ENCODE measurements around the gene FRMPD2.
"Not testable (repeated sequence)": the region's sequence is repeated elsewhere in the genome, so short reads cannot be mapped to it uniquely, and the experiment has no call there.

FRMPD2 gene

DNA sequence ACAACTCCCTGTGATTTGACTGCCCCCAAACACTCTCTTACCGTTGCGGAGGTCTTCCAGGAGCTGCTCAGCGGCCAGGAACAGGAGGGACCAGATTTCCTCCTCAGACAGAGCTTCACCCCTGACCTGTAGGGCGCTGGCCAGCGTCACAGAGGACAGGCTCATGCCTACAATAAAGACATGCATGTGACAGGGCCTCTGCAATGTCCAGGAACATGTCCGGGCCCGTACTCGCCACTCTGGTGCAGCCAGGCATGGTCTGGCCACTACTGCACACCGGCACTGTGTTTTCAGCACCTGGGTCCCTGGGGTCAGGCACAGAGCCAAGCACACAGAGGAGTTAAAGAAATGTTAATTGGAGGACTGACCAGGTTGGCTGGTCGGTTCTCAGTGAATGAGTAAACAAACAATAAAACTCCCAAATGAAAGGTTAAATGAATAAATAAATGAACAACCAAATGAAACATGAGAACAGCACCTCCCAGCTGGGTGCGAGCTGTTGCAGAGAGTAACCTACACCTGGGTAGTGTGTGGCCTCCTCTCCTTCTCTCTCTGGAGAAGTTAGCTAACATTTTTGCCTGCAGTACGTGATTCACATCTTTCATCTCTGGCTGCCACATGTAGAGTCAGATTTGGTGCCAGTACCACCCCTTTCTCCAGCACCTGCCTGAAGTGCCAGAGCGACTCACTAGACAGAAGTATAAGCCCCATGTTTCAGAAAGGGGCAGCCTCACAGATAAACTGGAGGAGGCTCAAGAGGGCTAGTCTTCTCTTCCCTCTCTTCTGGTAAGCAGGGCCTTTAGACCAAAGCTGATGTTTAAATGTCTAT lies 22.8 kb downstream of the FRMPD2 start:
- no peak for DNase-seq

DNA sequence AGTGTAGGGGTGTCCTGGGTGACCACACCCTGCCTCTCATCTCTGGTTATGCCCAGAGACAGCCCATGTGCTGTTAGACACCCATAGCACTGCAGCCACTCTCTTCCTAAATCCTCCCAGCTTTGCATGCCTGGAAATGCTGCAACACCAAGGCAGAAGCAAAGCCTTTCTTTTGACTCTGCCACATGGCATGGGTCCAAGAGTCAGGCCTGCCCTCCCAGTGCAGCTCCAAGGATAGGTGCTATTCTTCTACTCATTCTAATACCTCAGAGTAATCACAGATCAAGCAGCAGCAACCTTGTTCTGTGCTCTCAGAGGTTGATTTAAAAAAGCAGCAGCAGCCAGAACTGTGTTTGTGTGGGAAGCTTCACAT lies 23.4 kb downstream of the FRMPD2 start:
- DNase-seq, result no peak

DNA sequence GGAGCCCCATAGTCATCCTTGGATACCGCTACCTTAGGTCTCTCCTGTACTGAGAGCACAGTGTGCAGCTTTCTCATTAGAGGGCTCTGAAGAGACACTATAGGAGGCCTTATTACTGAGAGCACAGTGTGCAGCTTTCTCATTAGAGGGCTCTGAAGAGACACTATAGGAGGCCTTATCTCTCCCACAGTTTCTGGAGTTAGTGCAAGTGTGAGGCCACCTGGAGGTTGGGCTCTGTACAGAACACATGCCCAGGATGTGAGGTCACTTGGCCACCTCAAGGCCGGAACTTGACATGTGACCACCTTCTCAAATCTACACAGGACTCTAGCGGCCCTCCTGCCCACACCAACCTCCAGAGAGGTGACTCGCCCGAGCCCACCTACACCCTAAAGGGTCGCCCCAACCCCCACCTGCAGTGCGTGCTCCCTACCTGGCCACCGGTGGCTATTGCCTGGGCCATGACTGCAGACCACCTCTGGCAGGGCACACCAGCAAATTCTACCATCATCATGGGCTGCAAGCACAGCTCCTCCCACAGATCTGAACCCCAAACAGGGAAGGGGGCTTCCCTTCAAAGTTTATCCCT lies 24.6 kb downstream of the FRMPD2 start:
- no peak for DNase-seq

DNA sequence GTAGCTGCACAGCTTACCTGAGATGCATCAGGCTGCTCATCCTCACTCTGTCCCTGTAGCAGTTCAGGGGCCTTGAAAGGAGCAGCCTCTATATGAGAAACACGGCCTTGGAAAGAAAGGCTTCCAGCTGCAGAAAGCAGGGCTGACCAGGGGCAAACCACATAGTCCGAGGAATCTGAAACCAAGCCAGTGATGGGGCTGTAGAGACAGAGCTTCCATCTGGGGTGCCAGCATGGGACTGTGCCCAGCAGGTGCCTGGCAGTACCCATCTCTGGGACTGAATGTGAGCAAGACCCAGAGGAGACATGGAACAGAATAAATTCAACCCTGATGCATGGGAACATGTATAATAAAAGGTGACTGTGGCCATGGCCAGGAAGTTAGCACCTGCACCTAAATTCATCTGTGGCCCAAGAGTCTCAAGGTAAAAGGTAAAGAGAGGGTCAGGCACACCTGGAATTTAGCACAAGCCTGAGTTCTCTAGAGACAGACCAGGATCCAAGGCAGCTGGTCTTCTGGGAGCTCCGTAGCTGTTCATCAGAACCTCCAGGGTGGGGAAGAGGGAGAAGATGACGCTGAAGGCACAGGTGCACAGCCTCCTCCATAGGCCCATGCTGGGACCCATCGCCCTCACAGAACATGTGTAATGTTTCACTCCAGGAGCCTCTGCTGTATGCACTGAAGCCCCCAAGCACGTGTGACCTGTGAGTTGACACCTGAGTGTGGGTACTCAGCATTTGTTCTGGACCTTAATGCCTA lies 25.3 kb downstream of the FRMPD2 start:
- no peak for DNase-seq

DNA sequence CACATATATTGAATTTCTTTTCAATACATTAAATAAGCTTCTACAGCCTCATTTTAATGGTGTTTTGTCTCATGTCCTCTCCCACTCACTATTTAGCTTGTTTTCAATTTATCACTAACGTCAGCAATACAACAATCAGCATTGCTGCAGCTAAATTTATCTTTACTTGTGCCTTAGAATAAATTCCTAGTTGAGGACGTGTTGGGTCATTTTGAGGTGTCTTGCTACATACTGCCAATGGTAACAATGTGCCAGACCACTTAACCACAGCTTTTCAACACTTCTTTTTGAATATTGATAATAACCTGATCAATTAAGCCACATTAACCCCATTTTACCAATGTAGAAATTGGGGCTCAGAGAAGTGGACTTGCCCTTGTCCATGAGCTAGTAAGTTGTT lies 26.0 kb downstream of the FRMPD2 start:
- no peak for DNase-seq

DNA sequence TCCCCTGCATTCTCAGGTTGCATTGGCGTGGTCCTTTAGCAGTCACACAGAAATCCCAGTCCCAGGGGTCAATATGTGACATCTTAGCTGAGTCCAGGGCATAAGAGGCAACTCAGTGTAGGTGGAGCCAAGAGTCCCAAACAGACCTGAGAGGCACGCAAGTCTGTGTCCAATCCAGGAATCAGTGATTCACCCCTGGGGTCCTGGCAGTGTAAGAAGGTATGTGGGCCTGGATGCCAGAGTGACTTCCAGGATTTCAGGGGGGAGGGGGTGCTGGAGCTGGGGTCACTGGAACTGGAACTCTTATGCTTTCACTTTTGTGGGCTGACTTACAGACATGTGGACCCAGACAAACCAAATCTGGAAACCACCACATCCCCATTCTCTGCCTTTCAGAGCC lies 26.8 kb downstream of the FRMPD2 start:
- DNase-seq, result no peak

DNA sequence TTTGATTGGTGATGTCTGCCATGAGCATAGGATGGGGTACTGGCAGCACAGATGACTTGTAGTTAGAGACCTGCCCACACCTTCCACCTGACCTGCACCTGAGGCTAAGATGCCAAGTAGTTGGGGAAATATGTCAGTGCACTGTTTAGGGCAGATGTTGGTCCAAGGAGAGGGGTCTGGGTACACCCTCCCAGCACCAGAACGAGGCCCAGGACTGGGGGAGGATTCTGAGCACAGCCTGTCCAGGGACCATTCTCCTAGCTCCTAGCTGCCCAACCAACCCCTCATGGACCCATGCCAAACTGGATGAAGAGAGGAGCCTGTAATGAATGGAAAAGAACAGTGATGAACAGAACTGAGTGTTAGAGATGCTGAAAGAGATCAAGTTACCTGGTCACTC lies 28.0 kb downstream of the FRMPD2 start:
- DNase-seq, result no peak

DNA sequence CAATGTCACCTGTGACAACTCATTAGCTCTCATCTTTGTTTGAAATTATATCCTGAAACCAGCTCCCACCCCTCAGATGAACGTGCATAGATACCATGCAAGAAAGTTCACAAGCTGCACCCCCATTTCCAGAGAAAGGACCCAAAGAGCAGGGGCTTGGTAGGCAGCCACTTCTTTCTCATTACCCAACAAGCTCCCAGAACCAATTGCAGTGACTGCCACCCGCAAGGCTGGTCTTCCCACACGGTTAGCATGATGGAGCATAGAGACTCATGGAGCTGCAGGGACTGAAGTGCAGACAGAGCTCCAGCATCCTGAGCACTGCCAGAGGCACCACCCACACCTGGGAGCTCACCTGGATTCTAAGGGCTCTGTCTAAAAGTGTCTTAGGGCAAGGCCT lies 28.5 kb downstream of the FRMPD2 start:
- DNase-seq, result no peak

DNA sequence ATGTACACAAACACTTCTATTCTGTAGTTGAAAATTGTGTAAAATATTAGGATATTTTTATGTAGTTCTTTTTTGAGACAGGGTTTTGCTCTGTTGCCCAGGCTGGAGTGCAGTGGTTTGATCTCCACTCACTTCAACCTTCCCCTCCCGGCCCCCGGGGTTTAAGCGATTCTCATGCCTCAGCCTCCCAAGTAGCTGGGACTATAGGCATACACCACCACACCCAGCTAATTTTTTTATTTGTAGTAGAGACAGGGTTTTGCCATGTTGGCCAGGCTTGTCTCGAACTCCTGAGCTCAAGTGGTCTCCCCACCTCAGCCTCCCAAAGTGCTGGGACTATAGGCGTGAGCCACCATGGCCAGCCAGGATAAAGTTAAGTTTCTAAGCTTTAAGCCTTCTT lies 30.6 kb downstream of the FRMPD2 start:
- DNase-seq, result not testable (repeated sequence)

DNA sequence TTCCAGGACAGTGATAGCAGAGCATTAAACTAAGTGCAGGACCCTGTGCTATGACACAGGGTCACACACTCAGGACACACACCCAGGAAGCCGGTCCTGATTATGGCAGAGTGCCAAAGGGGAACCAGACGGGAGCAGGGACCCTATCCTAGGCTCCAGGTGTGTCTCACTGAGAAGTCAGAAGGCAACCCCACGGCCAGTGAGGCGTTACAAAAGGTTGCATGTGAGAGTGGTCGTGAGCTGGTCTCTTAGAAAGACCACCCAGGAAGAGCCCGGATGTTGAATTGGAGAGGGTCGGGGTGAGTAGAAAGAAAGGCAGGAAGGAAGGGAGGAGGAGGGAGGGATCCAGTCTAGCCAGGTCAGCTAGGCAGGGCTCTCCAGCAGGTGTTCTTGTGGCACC lies 31.0 kb downstream of the FRMPD2 start:
- DNase-seq, result no peak

DNA sequence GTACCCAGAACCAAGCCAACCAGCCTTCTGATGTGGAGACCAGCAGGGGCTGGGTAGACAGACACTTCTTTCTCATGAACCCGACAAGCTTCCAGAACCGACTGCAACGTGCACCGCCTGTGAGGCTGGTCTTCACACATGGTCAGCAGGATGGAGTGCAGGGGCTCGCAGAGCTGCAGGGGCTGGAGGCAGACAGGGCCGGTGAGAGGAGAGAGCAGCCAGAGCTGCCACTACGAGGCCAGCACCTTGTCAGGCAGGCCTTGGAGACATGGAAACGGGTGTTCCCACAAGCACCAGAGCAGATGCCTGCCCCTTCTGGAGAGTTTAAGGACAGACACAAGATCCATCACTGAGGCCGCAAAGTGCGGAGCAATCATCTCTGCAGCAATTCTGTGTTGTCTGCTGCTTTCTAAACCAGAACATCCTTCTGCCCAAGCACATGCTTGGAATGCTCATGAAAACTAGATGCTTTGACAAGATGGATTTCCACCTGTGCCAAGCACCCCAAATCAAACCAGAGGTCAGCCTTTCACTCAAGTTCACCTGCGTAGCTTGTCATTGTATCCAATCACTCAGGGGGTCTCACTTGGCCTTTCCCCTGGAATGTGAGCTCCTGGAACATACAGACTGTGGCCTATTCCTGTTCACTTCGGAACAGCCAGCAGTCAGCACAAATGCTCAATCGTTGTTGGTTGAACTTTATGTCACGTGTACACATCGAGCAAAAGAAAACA lies 32.2 kb downstream of the FRMPD2 start:
- DNase-seq, result no peak

DNA sequence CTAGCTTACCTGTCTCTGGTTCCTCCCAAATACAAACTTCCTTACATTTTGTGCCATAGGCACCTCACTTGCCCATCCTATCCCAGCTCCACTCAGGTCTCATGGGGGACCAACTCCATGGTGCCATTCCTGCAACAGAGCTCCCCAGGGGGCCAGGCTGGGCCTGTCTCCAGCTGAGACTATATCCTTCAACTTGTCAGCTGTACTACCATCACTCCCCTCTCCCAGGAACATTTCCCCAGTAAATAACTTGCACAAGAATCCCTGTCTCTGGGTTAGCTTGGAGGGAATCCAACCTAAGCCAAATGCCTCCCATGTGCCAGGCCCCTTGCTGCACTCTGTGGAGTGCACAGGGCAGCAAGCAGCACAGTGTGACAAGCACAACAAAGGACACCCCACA lies 33.2 kb downstream of the FRMPD2 start:
- DNase-seq, result no peak

DNA sequence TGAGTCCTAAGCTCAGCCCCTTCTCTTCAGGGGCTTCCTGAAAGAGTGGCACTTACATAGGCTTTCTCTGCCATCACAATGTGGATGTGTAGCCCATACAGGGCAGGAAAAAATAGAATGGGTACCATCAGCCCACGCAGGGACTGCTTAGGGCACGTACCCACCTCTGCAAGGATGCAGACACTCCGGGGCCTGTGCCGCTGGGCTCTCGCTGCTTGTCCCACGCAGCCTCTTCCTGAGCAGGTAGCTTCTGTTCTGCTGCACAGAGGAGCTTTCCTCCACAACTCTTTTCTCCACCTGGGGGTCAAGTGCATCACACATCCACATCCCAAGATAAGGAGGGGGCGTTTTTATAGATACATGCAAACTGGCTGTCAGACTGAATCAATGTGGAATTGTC lies 34.3 kb downstream of the FRMPD2 start:
- DNase-seq, result no peak

DNA sequence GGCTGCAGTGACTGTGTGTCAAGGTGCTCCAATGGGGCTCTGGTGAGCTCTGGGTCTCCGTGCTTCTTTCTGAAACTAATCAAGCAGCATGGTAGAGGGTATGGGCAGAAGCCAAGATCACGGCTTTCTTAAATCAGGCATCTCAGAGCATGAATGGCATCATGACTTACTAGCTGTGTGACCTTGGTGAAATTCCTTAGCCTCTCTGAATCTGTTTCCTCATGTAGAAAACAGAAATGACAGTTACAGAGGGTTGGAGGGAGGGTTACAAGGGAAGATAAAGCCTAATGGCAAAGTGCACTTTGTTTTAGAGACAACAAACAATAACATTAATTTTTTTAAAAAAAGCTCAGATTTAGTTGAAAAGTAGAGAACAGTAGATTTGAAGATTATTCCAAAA lies 34.9 kb downstream of the FRMPD2 start:
- no peak for DNase-seq

DNA sequence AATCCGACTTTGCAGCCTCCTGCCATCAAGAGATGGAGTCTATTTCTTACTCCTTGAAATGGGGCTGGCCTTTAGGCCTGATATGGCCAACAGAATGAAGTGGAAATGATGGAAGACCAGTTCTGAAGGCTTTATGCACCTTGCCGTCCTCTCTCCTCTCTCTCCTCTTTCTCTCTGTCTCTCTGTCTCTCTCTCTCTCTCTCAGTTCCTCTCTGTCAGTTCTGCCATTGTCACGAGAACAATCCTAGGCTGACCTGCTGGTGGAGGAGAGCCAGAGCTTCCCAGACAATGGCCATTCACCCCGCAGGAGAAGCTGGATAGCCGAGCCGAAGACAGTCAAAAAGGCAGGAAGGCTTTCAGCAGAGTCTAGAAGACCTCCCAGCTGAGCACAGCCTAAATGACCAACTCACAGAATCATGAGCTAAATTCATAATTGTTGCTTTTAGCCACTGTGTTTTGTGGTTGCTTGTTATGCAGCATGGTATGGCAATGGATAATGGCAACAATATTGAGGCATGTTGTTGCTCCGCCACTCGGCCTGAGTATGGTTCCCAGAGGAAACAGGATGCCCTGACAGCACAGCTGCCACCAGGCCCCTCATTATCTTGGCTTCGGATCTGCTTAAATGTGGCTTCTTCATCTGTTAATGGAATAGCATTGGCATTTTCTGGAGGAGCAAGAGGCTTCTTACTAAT lies 35.5 kb downstream of the FRMPD2 start:
- DNase-seq, result no peak

DNA sequence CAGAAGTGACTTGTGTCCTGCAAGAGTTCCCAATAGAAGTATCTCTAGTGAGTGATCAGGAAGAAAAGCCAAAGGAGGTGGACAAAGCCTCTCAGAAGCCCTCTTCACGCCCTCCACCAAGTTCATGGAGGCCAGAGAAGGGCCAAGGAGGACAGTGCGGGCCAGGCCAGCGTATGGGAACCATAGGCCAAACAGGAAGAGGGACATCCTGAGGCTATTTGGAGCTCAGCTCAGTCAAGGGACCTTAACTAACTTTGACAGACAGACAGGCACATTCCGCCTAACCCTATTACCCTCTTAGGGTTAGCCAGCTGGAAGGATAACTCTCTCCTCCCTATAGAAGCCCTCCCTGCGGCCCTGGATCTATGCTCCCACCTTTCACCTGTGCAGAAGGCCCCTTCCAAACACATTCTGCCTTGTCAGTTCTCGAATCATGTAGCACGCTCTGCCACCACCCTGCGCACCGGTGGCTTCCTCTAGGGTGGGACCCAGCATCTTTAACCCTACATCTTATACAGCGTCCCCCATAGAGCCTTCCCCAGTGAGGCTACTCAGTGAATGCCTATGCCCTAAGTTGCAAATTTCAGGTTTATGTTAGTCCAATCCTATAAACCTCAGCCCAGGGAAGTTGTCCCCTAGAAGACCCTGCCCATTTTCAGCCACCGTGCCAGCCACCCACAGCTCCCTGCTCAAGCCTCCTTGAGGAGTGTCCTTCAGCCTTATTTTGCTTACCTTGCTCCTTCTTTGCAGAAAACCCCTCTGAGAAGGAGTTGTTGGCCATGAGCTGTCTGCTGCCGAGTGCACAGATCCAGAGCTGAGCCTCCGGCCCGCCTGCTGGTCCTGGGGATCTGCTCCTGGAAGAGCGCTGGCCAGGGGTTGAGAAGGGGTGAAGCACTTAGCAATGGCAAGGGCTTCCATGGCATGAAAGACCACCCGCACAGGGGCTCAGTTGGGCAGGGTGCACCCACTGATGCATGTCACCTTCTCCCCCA lies 36.9 kb downstream of the FRMPD2 start:
- no peak for DNase-seq

DNA sequence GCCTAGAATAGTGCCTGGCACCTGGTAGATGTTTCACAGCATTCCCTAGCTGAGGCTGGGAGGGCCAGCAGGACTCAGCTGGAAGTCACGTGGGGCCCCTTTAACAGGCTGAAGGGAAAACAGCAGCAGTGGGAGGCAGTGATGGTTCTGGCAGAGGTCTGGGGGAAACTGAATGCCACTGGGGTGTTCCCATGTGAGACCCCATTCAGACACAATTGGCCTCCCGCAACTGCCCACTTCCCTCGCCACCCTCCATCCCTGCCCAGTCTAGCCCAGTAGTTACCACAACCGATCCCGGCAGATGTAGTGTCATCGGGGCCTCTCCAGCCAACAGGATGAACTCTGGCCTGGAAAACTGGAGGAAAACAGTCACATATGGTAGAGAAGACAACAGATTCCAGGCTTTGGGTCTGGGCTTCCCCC lies 38.3 kb downstream of the FRMPD2 start:
- no peak for DNase-seq

DNA sequence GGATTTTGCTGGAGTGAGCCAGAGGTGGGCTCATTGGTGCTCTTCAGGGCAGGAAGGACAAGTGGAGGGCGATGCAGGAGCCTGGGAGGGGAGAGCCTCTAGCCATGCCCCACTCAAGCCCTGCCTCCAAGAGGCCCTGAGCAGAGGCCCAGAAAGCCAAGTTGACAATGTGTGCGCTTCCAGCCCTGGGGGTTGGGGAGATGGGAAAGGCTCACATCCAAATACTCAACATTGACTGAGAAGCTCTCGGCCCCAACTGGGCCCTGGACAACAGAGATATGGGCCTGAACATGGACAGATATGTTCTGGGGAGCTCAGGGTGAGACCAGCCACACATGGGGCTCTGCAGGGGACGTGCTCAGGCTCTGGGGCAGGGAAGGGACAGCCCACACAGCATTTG lies 39.0 kb downstream of the FRMPD2 start:
- DNase-seq, result no peak

DNA sequence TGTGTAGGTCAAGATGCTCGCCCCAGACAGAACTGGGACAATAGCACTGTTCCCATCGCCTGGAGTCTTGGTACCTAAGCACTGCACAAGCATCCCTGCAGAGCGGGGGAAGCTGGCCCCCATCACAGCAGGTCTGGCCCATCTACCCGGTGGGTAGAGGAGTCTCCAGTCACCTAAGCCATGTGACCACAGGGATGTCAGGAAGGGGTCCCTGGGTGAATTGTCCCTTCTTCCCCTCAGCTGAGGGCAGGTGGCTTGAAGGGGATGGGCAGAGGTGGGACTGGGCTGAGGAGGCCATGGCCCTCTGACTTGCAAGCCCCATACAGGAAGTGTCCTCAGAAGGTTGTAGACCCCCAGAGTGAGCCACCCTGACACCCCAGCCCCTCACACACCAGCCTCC lies 39.7 kb downstream of the FRMPD2 start:
- no peak for DNase-seq

DNA sequence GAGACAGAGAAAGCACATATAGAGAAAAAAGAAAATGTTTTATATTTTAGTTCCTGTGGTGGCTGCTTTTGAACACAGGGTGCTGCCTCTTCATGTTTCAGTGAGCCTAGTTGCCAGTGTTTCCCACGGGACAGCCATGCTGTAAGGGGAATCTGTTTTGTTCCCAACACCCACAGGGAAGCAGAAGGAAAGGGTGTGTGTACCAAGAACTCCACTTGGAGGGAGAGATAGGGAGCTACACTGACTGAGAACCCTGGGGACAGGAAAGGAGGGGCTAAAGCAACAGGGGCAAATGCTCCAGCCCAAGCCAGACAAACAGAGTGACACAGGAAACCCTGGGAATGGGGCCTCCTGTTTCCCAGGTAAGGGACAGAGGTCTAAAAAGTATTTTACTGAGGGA lies 40.2 kb downstream of the FRMPD2 start:
- DNase-seq, result peak; percentile 39

DNA sequence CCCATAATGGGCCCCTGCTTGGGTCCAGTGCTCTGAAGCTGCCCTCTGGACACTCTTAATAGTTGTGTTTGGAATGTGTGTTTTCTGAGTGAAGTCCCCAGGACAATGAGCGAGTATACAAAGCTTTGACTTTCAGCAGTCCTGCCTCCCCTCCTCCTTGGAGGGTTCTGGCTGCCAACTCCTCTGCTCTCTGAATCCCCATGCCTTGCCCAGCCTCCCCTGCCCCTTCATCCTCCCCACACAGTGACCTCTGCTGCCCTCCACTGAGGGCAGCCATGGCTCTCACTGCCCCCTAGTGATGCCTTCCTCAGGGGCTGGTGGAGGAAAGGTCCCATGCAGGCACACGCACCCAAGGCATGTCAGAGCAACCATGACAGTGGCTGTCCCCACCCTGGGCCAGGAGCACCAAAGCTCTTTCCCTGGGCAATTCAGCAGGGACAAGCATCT lies 40.9 kb downstream of the FRMPD2 start:
- no peak for DNase-seq

Data from NCI-H2171 (cell line).